Ishikawa (cell line): Measurements from ENCODE around the gene IL31RA.

ENCODE experiments used
- CEBPB ChIP-seq: IDR thresholded peaks from 2 replicates; pipeline ENCODE4 v1.6.1; 2012
- CREB1 ChIP-seq: IDR thresholded peaks from 2 replicates; pipeline ENCODE4 v1.6.1; 2012; ENCODE audit warnings: low read depth
- EGR1 ChIP-seq: IDR thresholded peaks from 2 replicates; pipeline ENCODE4 v1.6.1; 2012
- EP300 ChIP-seq: IDR thresholded peaks from 2 replicates; pipeline ENCODE4 v1.6.1; 2012; ENCODE audit warnings: borderline replicate concordance
- NFIC ChIP-seq: IDR thresholded peaks from 2 replicates; pipeline ENCODE4 v1.6.1; 2012
- RAD21 ChIP-seq: IDR thresholded peaks from 2 replicates; pipeline ENCODE4 v1.6.1; 2012; ENCODE audit warnings: low read depth
- TAF1 ChIP-seq: IDR thresholded peaks from 2 replicates; pipeline ENCODE4 v1.6.1; 2012; ENCODE audit warnings: low read depth, mild to moderate bottlenecking
- TCF12 ChIP-seq: IDR thresholded peaks from 2 replicates; pipeline ENCODE4 v1.6.1; 2012; ENCODE audit warnings: low read depth
- TEAD4 ChIP-seq: IDR thresholded peaks from 2 replicates; pipeline ENCODE4 v1.6.1; 2012
- ZBTB7A ChIP-seq: IDR thresholded peaks from 2 replicates; pipeline ENCODE4 v1.6.1; 2012; ENCODE audit warnings: low read depth
- TF ChIP-seq, protein P1 (sequence below): IDR thresholded peaks from 2 replicates; pipeline ENCODE4 v1.6.1; 2012; ENCODE audit warnings: low read depth, mild to moderate bottlenecking
- TF ChIP-seq, protein P2 (sequence below): IDR thresholded peaks from 2 replicates; pipeline ENCODE4 v1.6.1; 2012
- TF ChIP-seq, protein P3 (sequence below): IDR thresholded peaks from 2 replicates; pipeline ENCODE4 v1.6.1; 2012

DNA sequence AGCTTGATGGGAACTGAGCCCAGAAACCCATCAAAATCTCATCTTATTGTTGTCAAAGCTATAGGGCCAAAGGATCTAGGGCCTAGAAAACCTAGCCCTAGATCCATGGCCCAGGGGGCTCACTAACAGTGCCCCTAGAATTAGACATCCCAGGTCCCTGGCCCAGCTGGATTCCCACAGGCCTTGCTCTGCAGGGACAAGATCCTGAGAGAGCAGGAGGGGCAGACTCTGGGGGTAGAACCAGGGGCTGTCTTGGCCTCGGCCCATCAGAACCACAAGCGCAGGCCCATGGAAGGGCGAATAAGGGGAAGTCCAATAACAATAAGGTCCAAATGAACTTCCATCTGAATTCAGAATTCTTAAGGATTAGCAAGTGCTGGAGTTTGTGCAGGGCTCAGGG lies 74.0 kb downstream of the IL31RA start:
- TF ChIP-seq NFIC (no peak), CREB1 (no peak), CEBPB (no peak), EP300 (no peak), TAF1 (no peak), TCF12 (no peak), RAD21 (no peak), ZBTB7A (no peak), TEAD4 (no peak), EGR1 (no peak)
- TF ChIP-seq, protein P1, sequence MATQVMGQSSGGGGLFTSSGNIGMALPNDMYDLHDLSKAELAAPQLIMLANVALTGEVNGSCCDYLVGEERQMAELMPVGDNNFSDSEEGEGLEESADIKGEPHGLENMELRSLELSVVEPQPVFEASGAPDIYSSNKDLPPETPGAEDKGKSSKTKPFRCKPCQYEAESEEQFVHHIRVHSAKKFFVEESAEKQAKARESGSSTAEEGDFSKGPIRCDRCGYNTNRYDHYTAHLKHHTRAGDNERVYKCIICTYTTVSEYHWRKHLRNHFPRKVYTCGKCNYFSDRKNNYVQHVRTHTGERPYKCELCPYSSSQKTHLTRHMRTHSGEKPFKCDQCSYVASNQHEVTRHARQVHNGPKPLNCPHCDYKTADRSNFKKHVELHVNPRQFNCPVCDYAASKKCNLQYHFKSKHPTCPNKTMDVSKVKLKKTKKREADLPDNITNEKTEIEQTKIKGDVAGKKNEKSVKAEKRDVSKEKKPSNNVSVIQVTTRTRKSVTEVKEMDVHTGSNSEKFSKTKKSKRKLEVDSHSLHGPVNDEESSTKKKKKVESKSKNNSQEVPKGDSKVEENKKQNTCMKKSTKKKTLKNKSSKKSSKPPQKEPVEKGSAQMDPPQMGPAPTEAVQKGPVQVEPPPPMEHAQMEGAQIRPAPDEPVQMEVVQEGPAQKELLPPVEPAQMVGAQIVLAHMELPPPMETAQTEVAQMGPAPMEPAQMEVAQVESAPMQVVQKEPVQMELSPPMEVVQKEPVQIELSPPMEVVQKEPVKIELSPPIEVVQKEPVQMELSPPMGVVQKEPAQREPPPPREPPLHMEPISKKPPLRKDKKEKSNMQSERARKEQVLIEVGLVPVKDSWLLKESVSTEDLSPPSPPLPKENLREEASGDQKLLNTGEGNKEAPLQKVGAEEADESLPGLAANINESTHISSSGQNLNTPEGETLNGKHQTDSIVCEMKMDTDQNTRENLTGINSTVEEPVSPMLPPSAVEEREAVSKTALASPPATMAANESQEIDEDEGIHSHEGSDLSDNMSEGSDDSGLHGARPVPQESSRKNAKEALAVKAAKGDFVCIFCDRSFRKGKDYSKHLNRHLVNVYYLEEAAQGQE, result no peak
- TF ChIP-seq, protein P2, sequence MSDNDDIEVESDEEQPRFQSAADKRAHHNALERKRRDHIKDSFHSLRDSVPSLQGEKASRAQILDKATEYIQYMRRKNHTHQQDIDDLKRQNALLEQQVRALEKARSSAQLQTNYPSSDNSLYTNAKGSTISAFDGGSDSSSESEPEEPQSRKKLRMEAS, result no peak
- TF ChIP-seq, protein P3, sequence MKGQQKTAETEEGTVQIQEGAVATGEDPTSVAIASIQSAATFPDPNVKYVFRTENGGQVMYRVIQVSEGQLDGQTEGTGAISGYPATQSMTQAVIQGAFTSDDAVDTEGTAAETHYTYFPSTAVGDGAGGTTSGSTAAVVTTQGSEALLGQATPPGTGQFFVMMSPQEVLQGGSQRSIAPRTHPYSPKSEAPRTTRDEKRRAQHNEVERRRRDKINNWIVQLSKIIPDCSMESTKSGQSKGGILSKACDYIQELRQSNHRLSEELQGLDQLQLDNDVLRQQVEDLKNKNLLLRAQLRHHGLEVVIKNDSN, result no peak
